ENCODE measurements around the gene TRPM3.

DNA sequence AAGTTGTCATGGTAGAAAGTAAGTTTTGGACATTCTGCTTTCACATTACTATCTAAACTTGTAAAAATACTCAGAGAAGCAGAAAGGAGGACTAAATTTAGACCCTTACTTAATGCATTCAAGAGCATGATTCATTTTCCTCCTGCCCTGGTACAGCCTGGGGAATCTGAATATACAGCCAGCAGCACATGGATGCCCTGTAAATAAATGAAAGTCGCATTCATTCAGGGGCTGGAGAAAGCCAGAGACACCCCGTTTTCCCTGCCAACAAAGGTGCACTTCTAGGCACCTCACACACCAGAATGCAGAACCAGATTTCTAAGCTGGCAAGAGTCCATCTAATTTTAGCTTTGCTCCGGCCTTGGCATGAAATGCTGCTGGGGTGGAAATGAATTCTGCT is 534.2 kb downstream of the TRPM3 start:
- TF ChIP-seq, protein P1, sequence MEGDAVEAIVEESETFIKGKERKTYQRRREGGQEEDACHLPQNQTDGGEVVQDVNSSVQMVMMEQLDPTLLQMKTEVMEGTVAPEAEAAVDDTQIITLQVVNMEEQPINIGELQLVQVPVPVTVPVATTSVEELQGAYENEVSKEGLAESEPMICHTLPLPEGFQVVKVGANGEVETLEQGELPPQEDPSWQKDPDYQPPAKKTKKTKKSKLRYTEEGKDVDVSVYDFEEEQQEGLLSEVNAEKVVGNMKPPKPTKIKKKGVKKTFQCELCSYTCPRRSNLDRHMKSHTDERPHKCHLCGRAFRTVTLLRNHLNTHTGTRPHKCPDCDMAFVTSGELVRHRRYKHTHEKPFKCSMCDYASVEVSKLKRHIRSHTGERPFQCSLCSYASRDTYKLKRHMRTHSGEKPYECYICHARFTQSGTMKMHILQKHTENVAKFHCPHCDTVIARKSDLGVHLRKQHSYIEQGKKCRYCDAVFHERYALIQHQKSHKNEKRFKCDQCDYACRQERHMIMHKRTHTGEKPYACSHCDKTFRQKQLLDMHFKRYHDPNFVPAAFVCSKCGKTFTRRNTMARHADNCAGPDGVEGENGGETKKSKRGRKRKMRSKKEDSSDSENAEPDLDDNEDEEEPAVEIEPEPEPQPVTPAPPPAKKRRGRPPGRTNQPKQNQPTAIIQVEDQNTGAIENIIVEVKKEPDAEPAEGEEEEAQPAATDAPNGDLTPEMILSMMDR (IDR thresholded peaks at IDR 0.05; ENCODE audit: insufficient read depth, low read length): no peak
- TF ChIP-seq GABPA (IDR thresholded peaks at IDR 0.05; ENCODE audit: low read depth) (no peak), POLR2AphosphoS5 (IDR thresholded peaks at IDR 0.05; ENCODE audit: low read depth) (no peak), SPI1 (IDR thresholded peaks at IDR 0.05; ENCODE audit: borderline replicate concordance, low read depth) (no peak)
